Measurements from ENCODE around the gene CELSR2.

GRCh38 chr1:109275706-109276345 lies 26.5 kb downstream of the CELSR2 start:
- TF ChIP-seq CTCF (IDR thresholded peaks at IDR 0.05) (no peak), POLR2A (IDR thresholded peaks at IDR 0.05) (no peak)

All from uterus (tissue), 2 donors.